Trophoblast cell (in vitro differentiated cells and primary cell): ENCODE results near the gene APOL3.
"Not testable (repeated sequence)": the region's sequence is repeated elsewhere in the genome, so short reads cannot be mapped to it uniquely, and the experiment has no call there.

ENCODE experiments used
- DNase-seq, 2 donors: peaks; one replicate each; pipeline ENCODE4 v3.0.0-alpha.2; 2016
- H2AFZ ChIP-seq: 2 replicates; pipeline ENCODE4 v1.6.1; 2013; ENCODE audit warnings: low read length, moderate library complexity, mild to moderate bottlenecking; ENCODE audit not compliant: insufficient read depth, poor library complexity
- H2AK5ac ChIP-seq: 2 replicates; pipeline ENCODE4 v1.6.1; 2013; ENCODE audit warnings: mild to moderate bottlenecking, low read length
- H2BK120ac ChIP-seq: 2 replicates; pipeline ENCODE4 v1.6.1; 2013; ENCODE audit warnings: low read length, mild to moderate bottlenecking, moderate library complexity; ENCODE audit not compliant: insufficient read depth, poor library complexity
- H2BK12ac ChIP-seq: 2 replicates; pipeline ENCODE4 v1.6.1; 2013; ENCODE audit warnings: mild to moderate bottlenecking, low read length, moderate library complexity
- H2BK5ac ChIP-seq: 2 replicates; pipeline ENCODE4 v1.6.1; 2013; ENCODE audit warnings: low read length, low read depth, moderate library complexity, mild to moderate bottlenecking; ENCODE audit not compliant: poor library complexity
- H3K14ac ChIP-seq: 2 replicates; pipeline ENCODE4 v1.6.1; 2013; ENCODE audit warnings: mild to moderate bottlenecking, low read length
- H3K18ac ChIP-seq: 2 replicates; pipeline ENCODE4 v1.6.1; 2013; ENCODE audit warnings: mild to moderate bottlenecking, low read length
- H3K23ac ChIP-seq: 2 replicates; pipeline ENCODE4 v1.6.1; 2013; ENCODE audit warnings: low read length
- H3K27ac ChIP-seq: 2 replicates; pipeline ENCODE4 v1.5.1; 2013; ENCODE audit warnings: low read depth, mild to moderate bottlenecking, inconsistent platforms, low read length, moderate library complexity
- H3K27me3 ChIP-seq: 2 replicates; pipeline ENCODE4 v1.6.1; 2013; ENCODE audit warnings: inconsistent platforms, mild to moderate bottlenecking, low read length, moderate library complexity; ENCODE audit not compliant: insufficient read depth
- H3K36me3 ChIP-seq, 2 experiments: 1 replicate in 1 of 2; 2 replicates in 1 of 2; pipeline ENCODE4 v1.6.1; 2013; ENCODE audit warnings: low read length in 2 of 2, mild to moderate bottlenecking in 2 of 2, moderate library complexity in 1 of 2; ENCODE audit not compliant: insufficient read depth in 2 of 2, control insufficient read depth in 1 of 2
- H3K4ac ChIP-seq: 2 replicates; pipeline ENCODE4 v1.6.1; 2013; ENCODE audit warnings: low read depth, mild to moderate bottlenecking, low read length, moderate library complexity
- H3K4me1 ChIP-seq, 2 experiments: 1 replicate in 1 of 2; 2 replicates in 1 of 2; pipeline ENCODE4 v1.6.1; 2013; ENCODE audit warnings: low read length in 2 of 2, mild to moderate bottlenecking in 2 of 2, moderate library complexity in 1 of 2; ENCODE audit not compliant: insufficient read depth in 2 of 2, control insufficient read depth in 1 of 2
- H3K4me2 ChIP-seq: 2 replicates; pipeline ENCODE4 v1.6.1; 2013; ENCODE audit warnings: inconsistent platforms, mild to moderate bottlenecking, low read length, moderate library complexity
- H3K4me3 ChIP-seq: 2 replicates; pipeline ENCODE4 v1.5.1; 2013; ENCODE audit warnings: mild to moderate bottlenecking, low read depth, low read length, inconsistent platforms
- H3K79me1 ChIP-seq: one replicate; pipeline ENCODE4 v1.6.1; 2013; ENCODE audit warnings: low read length
- H3K79me2 ChIP-seq: 2 replicates; pipeline ENCODE4 v1.6.1; 2013; ENCODE audit warnings: low read length, mild to moderate bottlenecking; ENCODE audit not compliant: control insufficient read depth, insufficient read depth, poor library complexity
- H3K9ac ChIP-seq: 2 replicates; pipeline ENCODE4 v1.6.1; 2013; ENCODE audit warnings: mild to moderate bottlenecking, low read length
- H3K9me3 ChIP-seq: 2 replicates; pipeline ENCODE4 v1.6.1; 2013; ENCODE audit warnings: low read depth, mild to moderate bottlenecking, control low read depth, inconsistent platforms, low read length; ENCODE audit not compliant: insufficient read depth
- H4K12ac ChIP-seq: 2 replicates; pipeline ENCODE4 v1.6.1; 2013; ENCODE audit warnings: low read depth, mild to moderate bottlenecking, low read length, moderate library complexity
- H4K8ac ChIP-seq: 2 replicates; pipeline ENCODE4 v1.6.1; 2013; ENCODE audit warnings: low read depth, mild to moderate bottlenecking, low read length, moderate library complexity
- H4K91ac ChIP-seq: one replicate; pipeline ENCODE4 v1.6.1; 2013; ENCODE audit warnings: low read depth, mild to moderate bottlenecking, low read length, moderate library complexity
- WGBS: extraction: QIAGEN DNeasy Blood & Tissue Kit; methylation state at CpG from one replicate; pipeline ENCODE4 v1.1.7; 2013; ENCODE audit warnings: missing lambda C conversion rate; ENCODE audit not compliant: insufficient read length, insufficient coverage; ENCODE audit errors: extremely low coverage; 5-methylcytosine and 5-hydroxymethylcytosine counted together

Gene APOL3

DNA sequence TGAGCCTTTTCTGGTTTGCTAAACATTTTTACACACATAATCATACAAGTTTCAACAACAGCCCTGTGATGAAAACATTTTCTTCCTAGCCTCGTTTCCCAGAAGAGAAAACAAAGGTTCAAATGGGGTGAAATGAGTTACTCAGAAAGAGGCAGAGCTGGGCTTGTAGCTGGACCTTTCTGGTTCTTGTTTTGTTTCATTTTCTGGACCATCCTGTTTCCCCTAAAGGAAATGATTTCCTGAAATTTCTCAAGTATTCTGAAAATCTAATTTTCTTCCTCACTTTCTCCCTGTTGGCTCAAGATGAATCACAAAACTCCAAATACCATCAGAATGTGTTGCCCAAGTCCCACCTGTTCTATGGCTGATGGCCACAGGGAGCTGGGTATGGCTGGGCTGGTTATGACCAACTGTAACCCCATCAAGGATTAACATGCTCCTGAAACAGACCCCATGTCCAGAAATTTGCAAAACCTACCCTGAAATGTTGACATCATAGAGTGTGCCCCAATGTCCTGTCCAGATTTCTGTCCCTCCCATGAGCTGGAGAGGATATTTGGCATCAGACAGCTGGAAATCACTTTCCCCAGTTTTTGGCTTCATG lies 47.7 kb upstream of the APOL3 start:
- Histone ChIP-seq H3K79me2 (no peaks in the 10 kb centered on the region), H3K9me3 (peaks cover 3% of the 10 kb centered on the region), H3K23ac (no peak overlapping the region), H2BK120ac (no peak overlapping the region), H3K27me3 (no peaks in the 10 kb centered on the region), H3K4me1 (peaks cover 4 to 8% of the 10 kb centered on the region in 2 experiments), H3K79me1 (no peaks in the 10 kb centered on the region), H3K9ac (no peak overlapping the region), H3K14ac (no peak overlapping the region), H3K4me3 (no peak overlapping the region), H4K91ac (no peak overlapping the region), H4K12ac (no peak overlapping the region), H3K4me2 (no peak overlapping the region), H4K8ac (no peak overlapping the region), H2BK12ac (no peak overlapping the region), H3K4ac (no peak overlapping the region), H3K36me3 (no peaks in the 10 kb centered on the region), H3K27ac (no peak overlapping the region), H2AK5ac (no peak overlapping the region), H2AFZ (no peak overlapping the region), H2BK5ac (no peak overlapping the region), H3K18ac (no peak overlapping the region)
- peak; percentile 72 to 92 for DNase-seq
- WGBS: no CpG with 5 or more reads among the region's 1 CpG

DNA sequence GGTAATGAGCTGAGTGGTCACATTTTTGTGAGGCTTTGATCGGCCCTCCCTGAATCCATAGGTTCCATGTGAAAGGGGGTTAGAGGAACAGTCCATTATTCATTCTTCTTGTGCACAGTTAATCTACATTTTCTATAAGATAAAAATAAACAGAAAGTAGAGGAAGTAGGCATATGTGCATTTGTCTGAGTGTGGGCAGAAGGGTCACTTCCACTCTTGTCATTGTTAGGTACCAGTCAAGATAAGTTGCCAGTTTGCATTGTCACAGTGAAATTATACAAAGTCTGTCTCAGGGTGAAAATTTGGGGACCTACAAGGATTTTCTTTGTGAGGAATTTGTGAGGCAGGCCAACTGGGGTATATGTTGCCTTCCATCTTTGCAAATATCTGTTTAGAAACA lies 45.7 kb upstream of the APOL3 start:
- H3K4me3 ChIP-seq: no peak overlapping the region
- no peak overlapping the region for H2BK5ac ChIP-seq
- no peaks in the 10 kb centered on the region for H3K79me1 ChIP-seq
- no peak overlapping the region for H4K12ac ChIP-seq
- no peak for DNase-seq
- H4K91ac ChIP-seq: no peak overlapping the region
- H3K27me3 ChIP-seq: no peaks in the 10 kb centered on the region
- H2AFZ ChIP-seq: no peak overlapping the region
- no peaks in the 10 kb centered on the region for H3K79me2 ChIP-seq
- WGBS: no CpG with 5 or more reads among the region's 1 CpG
- no peak overlapping the region for H2BK12ac ChIP-seq
- no peak overlapping the region for H4K8ac ChIP-seq
- H3K36me3 ChIP-seq: no peaks in the 10 kb centered on the region
- H3K9me3 ChIP-seq: peaks cover 3% of the 10 kb centered on the region
- no peak overlapping the region for H3K14ac ChIP-seq
- H3K18ac ChIP-seq: no peak overlapping the region
- no peak overlapping the region for H3K23ac ChIP-seq
- H3K4me1 ChIP-seq: peaks cover 4 to 8% of the 10 kb centered on the region in 2 experiments
- no peak overlapping the region for H3K4me2 ChIP-seq
- H3K27ac ChIP-seq: no peak overlapping the region
- H2BK120ac ChIP-seq: no peak overlapping the region
- no peak overlapping the region for H2AK5ac ChIP-seq
- H3K4ac ChIP-seq: no peak overlapping the region
- H3K9ac ChIP-seq: no peak overlapping the region

DNA sequence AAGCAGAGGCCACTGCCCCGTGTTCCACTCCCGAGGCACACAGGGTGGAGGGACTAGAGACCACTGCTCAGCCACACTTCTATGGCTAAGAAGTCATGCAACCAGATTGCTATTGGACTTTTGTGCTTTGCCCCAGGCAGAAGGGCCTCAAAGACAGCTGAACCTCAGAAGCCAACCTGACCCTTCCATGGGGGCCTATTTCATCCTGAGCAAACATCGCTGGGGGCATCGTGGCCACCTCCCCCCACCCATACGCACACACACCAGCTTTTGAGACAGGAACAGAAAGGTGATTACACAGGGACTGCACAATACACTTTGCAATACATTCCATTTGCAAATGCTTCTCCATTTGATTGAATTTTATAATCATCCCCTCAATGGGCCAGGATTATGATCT lies 45.0 kb upstream of the APOL3 start:
- not testable (repeated sequence) for H2AFZ ChIP-seq, H4K12ac ChIP-seq, H3K18ac ChIP-seq, DNase-seq, H3K4me2 ChIP-seq, H3K27me3 ChIP-seq, H2AK5ac ChIP-seq, H3K14ac ChIP-seq, H3K79me1 ChIP-seq, H3K4me1 ChIP-seq, H4K8ac ChIP-seq, H3K9me3 ChIP-seq, H3K23ac ChIP-seq, H2BK5ac ChIP-seq, H2BK120ac ChIP-seq, H3K9ac ChIP-seq, H3K36me3 ChIP-seq, H2BK12ac ChIP-seq, H3K79me2 ChIP-seq, H3K4ac ChIP-seq, H4K91ac ChIP-seq, H3K27ac ChIP-seq
- H3K4me3 ChIP-seq: peak overlapping the region; percentile 48
- WGBS: no CpG with 5 or more reads among the region's 5 CpGs

DNA sequence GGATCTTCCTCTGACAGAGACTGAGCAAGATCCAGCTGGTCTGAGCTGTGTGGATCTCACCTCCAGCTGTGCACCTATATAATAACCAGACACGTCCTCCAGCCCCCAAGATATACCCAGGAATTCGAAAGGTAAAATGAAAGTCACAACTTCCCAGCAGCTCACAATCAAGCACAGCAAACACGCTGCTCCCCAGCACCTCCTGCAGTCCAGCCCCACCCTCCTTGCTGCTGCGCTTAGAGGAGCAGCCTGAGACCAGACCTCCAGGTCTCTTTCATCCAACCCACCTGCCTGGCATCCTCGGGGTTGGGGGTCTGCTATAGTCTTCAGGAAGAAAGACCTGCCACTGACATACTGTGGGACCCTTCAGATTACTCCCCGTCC lies 44.1 kb upstream of the APOL3 start:
- Histone ChIP-seq H4K8ac (no peak overlapping the region), H3K23ac (no peak overlapping the region), H3K79me1 (no peaks in the 10 kb centered on the region), H2BK5ac (no peak overlapping the region), H3K27ac (no peak overlapping the region), H2AK5ac (no peak overlapping the region), H3K9ac (no peak overlapping the region), H3K4ac (no peak overlapping the region), H3K18ac (no peak overlapping the region), H3K4me1 (peaks cover 4 to 8% of the 10 kb centered on the region in 2 experiments), H3K4me3 (no peak overlapping the region), H3K27me3 (no peaks in the 10 kb centered on the region), H4K12ac (no peak overlapping the region), H2AFZ (no peak overlapping the region), H2BK120ac (no peak overlapping the region), H3K14ac (no peak overlapping the region), H3K4me2 (no peak overlapping the region), H4K91ac (no peak overlapping the region), H3K36me3 (no peaks in the 10 kb centered on the region), H3K79me2 (no peaks in the 10 kb centered on the region), H3K9me3 (no peaks in the 10 kb centered on the region), H2BK12ac (no peak overlapping the region)
- DNase-seq: no peak
- WGBS: no CpG with 5 or more reads among the region's 6 CpGs
